HG02973 (cell line): ENCODE measurements around the gene VWA1.
"Not testable (repeated sequence)": the region's sequence is repeated elsewhere in the genome, so short reads cannot be mapped to it uniquely, and the experiment has no call there.

Experiments
- ATAC-seq: cut with Tn5 transposase; IDR thresholded peaks from one replicate; pipeline ENCODE4 v1.9.1; 2021; ENCODE audit warnings: moderate library complexity; ENCODE audit not compliant: unreplicated experiment

The VWA1 gene

DNA sequence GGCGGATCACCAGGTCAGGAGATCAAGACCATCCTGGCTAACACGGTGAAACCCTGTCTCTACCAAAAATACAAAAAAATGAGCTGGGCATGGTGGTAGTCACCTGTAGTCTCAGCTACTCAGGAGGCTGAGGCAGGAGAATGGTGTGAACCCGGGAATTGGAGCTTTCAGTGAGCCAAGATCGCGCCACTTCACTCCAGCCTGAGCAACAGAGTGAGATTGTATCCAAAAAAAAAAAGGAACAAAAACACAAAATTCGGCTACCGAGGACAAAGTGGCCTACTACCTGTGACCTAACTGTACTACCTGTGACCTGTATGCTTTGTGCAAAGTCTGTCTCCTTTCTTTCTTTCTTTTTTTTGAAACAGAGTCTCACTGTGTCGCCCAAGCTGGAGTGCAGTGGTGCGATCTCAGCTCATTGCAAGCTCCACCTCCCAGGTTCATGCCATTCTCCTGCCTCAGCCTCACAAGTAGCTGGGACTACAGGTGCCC is 32.5 kb upstream of the VWA1 start:
- ATAC-seq, result not testable (repeated sequence)

DNA sequence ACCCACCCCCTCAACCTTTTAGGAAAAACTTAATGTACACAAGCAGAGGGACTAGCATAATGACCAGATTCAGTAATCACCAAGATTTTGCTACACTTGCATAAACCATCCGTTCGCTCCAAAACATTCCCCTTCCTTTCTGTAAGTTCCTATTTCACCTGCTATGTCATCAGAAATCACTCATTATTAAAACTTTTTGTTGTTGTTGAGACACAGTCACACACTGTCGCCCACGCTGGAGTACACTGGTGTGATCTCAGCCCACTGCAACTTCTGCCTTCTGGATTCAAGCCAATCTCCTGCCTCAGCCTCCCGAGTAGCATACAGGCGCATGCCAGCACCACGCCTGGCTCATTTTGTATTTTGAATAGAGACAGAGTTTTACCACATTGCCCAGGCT is 31.8 kb upstream of the VWA1 start:
- ATAC-seq, result no peak

DNA sequence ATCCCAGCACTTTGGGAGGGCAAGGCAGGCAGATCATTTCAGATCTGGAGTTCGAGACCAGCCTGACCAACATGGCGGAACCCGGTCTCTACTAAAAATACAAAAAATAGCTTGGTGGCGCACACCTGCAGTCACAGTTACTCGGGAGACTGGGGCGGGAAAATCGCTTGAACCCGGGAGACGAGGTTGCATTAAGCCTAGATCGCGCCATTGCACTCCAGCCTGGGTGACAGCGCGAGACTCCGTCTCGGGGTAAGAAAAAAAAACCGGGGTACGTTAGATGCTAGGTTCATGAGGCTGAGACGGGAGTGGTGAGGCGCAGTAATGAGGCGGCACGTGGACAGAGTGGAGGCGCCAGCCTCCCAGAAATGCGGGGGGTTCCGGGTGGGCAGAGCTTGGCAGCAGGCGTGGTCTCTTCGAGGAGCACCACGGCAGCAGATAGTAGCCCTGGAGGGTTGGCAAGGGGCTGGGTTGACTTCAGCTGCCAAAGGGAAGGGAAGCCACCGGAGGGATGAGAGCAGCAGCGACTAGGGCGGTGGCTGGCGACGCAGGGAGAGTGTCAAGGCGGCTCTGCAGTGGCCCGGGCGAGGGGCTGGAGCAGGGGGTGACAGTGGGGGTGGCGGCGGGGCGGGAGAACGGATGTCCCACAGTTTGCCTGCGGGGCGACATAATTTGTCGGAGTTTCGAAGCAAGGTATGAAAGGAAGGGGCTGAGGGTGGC is 29.2 kb upstream of the VWA1 start:
- ATAC-seq, result no peak

DNA sequence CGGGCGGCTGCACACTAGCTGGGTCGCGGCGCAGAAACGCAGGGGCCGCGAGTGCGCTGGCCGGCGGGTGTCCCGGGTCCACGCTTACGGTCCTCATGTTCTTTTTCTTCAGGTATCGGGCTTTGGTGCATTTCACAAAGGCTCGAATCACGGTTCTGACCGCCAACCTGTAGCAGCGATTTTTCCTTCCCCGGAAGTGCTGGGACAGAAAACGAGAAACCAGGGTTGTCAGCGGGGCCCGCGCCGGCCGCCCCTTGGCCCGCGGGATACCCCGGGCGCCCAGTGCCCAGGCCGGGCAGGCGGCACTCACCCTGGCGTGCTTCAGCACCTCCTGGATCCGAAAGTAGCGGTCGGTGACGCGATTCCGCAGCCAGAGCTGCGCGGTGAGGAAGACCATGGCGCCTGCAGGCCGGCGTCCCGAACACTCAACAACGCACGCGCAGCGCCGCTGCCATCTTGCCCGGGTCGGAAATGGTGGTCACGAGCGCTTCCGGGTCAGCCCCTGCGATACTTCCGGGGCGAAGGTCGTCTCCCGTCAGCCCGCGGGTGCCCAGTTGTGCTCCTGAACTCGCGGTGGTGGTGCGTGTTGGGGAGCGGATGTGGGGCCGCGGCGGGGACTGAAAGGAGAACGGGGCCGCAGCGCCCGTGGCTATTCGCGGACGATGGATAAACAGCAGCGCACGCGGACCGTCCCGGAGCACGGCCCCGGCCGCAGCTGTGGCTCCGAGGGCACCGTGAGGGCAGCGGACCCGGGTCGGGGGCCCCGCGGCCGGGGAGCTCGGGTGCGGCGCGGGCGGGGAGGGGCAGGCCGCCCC is 28.5 kb upstream of the VWA1 start, which contains the start of gene MRPL20:
Gene MRPL20 (minus strand): TSS at position 473 of the 815 bp plus-strand sequence. CDS start 76 bp downstream, at position 397.
- peak; percentile 86 for ATAC-seq

DNA sequence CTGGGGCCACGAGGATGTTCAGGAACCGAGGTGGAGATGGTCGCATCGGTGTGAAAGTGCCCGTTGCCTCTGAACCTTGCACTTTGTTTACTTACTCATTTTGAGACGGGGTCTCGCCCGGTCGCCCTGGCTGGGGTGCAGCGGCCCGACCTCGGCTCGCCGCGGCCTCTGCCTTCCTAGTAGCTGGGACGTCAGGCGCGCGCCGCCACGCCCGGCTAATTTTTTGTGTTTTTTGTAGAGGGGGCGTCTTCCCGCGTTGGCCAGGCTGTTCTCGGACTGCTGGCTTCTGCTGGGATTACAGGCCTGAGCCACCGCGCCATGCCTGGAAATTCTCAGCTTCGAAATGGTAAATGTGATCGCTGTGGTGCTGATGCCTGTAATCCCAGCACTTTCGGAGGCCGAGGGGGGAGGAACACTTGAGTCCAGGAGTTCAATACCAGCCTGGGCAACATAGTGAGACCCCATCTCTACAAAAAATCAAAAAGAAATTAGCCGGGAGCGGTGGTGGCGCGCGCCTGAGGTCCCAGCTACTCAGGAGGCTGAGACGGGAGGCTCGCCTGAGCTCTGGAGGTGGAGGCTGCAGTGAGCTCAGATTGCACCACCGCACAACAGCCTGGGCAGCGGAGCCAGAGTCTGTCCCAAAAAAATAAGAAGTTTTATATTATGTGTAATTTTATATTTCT is 27.7 kb upstream of the VWA1 start:
- ATAC-seq, result no peak

DNA sequence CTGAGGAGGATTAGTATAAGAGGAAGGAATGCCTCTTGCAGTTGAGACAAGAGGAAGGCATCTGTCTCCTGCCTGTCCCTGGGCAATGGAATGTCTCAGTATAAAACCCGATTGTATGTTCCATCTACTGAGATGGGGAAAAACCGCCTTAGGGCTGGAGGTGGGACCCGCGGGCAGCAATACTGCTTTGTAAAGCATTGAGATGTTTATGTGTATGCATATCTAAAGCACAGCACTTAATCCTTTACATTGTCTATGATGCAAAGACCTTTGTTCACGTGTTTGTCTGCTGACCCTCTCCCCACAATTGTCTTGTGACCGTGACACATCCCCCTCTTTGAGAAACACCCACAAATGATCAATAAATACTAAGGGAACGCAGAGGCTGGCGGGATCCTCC is 25.3 kb upstream of the VWA1 start:
- not testable (repeated sequence) for ATAC-seq

DNA sequence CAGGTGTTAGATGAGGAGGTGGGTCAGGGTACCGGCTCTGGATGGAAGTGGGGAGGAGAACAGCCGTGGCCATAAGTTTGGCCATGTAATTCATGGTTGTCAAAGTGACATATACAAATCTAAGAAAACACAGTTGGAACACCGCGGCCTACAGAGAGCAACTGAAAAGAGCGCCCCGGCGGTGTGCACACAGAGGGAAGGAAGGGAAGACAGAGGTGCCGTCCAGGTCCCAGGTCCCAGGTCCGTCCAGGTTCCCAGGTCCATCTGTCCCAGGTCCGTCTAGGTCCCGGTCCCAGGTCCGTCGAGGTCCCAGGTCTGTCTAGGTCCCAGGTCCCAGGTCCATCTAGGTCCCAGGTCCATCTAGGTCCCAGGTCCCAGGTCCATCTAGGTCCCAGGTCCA is 23.9 kb upstream of the VWA1 start:
- ATAC-seq, result no peak

DNA sequence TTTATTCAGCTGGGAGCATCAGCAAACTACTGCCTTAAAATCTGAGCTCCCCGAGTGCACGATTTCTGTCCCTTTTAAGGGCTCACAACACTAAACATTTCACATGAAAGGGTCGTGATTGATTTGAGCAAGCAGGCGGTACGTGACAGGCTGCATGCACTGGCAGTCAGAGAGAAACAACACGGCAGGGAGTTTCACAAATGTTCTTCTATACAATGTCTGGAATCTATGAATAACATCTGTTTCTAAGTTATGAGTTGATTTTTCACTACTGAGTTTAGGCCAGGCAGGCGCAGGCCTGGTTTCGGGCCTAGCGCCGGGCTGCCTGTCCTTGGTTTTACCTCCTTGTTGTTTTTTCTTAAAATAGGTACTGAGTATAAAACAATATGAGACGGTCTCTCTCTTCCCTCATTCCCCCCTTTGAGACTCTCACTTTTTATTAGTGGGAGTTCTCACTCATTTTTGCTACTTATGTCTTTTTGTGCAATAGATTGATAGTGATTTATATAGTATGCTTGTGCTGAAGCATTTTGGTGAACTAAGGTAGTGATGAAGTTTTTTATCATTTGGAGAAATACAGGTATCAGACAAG is 23.1 kb upstream of the VWA1 start:
- ATAC-seq, result not testable (repeated sequence)

DNA sequence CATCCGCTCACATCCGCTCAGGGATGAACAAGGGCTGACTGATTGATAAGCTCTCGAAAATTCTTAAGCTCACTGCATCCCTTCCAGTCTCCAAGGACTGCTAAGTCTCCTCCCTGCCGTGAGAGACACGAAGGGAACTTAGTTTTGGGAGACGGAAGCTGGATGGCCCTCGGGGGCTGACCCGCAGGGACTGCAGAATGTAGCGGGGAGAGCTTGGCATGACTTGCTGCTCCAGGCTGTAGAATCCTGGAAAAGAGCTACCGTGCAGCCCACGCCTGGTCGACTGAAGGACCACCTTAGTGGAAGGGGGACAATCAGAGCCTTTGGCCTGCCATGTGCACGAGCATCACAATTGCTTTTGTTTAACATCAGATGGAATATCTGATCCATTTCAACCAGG is 19.7 kb upstream of the VWA1 start:
- ATAC-seq, result no peak

DNA sequence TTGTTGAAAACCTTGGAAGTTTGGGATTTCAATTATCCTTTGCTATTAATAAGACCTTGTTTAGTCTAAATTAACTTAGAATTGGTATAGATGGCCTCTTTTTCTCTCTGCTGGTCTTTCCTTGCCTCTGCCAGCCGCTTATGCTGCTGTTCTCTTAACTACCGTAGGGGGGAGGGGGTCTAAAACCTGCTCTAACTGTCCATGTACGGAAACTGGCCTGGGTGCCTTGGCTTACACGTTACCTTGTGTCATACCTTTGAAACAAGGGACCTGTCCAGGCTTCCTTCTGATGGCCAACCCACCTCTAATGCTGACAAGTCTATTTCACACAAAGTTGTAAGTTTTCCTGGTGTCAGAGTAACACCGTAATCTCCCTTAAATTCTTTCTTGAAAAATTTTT is 18.1 kb upstream of the VWA1 start:
- ATAC-seq, result not testable (repeated sequence)

DNA sequence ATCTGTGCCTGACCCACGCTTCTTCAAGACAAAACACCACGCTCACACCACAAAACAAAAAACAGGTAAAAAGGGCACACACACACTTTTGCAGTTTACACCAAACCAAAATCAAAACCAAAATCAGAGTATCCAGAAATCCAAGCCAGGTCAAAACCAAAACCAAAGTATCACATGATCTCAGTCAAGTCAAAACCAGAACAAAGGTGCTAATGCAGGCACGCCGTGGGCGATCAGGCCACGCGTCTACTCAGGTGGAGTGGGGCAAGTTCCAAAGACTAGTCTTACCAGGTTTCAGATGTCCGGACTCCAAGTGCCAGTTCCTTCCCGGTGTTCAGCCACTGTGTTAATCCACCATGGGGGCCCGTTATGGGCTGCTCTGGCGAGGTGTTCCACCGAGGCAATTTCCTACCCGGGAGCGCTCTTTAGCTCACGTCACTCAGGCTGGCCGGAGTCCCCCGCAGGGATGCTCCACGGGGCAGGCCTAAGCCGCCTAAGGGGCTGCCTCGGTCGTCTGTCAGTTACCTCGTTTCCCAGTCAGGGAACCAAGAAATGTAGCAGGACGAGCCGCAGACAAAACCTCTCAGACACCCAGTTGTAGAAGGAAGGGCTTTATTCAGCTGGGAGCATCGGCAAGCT is 17.5 kb upstream of the VWA1 start:
- ATAC-seq, result not testable (repeated sequence)

DNA sequence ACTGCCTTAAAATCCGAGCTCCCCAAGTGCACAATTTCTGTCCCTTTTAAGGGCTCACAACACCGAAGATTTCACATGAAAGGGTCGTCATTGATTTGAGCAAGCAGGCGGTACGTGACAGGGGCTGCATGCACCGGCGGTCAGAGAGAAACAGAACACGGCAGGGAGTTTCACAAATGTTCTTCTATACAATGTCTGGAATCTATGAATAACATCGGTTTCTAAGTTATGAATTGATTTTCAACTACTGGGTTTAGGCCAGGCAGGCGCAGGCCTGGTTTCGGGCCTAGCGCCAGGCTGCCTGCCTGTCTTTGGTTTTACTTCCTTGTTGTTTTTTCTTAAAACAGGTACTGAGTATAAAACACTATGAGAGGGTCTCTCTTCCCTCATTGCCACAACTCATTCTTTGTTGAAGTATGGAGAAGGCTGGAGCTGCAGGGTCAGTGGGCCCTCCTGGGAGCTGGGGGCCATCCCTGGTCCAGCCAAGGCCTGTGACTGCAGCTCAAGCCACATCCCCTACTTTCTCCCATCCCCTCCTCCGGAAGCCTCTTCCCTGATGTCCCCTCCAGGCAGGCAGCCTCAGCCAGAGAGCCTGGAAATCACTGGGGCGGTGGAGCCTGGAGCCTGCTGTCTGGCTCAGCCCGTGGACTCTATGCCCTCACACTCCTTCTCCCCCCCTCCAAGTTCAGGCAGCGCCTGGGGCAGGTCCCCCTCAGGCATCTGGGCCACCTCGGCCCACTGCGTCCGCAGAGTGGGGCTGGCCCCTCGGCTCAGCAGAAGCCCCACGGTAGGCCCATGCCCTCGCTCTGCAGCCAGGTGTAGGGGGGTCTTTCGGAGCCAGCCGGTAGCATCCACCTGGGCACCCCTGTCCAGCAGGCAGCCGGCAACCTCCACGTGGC is 16.8 kb upstream of the VWA1 start:
- ATAC-seq, result no peak

DNA sequence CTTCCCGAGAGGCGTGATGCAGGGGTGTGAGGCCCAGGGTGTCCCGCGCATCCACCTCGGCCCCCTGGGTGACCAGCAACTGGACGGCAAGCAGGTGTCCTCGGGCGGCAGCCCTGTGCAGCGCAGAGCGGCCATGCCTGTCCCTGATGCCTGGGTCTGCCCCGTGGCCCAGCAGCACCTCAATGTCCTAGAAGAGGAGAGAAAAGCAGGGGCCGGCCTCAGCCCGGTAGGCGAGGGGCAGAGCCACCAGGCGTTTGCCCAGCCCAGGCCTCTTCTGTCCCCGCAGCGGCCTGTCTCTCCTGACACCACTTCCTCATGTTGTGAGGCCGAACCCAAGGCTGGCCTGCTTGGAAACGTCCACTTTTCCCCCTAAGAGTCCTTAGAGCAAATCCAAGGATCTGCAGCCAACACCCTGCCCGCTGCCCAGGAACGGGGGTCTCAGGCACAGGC is 16.1 kb upstream of the VWA1 start:
- no peak for ATAC-seq

DNA sequence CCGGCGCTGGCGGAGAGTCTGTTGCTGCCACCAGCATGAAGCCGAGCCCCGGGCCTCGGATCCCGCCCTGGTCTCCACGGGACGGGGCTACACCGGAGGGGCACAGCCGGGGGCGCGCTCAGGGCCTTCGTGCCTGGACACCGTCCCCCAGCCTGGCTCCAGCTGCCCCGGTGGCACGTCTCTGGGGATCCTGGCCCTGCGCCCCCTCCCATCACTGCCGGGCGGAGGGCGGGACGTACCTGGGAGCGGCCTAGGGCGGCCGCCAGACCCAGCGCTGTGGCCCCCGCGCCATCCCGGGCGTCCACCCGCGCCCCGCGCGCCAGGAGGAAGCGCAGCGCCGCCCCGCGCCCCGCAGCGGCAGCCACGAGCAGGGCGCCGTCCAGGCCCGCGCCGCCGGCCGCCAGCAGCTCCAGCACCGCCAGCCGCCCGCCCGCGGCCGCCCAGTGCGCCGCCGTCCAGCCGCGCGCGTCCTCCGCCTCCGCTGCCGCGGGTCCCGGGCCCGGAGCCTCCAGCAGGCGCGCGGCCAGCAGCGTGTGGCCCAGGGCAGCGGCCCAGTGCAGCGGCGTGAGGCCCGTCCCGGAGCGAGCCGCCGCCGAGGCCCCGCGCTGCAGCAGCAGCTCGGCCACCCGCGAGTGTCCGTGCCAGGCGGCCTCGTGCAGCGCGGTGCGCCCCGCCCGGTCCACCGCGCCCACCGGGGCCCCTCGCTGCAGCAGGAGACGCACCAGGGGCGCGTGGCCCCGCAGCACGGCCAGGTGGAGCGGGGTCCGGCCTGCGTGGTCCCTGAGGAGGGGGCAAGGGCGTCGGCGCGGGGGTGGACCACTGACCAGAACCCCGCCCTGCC is 15.5 kb upstream of the VWA1 start:
- no peak for ATAC-seq

DNA sequence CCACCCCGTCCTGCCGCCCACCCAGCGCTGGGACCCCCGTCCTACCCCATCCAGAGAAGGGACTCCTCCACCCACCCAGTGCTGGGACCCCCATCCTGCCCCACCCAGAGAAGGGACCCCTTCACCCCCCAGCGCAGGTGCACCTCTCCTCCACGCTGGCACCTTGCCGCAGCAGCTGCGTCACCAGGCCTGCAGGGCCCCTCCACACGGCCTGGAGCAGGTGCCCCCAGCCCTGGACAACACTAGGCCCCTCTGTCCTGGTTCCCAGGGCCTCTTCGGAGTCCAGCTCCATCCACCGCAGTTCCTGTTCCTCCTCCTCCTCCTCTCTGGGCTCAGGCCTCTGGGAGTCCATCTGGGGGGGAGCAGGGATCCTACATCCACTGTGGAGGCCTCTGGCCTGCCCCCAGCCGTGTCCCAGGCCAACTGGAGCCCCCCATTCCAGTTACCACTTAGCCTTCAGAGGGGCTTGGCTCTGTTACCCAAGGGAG is 14.8 kb upstream of the VWA1 start:
- ATAC-seq, result no peak

DNA sequence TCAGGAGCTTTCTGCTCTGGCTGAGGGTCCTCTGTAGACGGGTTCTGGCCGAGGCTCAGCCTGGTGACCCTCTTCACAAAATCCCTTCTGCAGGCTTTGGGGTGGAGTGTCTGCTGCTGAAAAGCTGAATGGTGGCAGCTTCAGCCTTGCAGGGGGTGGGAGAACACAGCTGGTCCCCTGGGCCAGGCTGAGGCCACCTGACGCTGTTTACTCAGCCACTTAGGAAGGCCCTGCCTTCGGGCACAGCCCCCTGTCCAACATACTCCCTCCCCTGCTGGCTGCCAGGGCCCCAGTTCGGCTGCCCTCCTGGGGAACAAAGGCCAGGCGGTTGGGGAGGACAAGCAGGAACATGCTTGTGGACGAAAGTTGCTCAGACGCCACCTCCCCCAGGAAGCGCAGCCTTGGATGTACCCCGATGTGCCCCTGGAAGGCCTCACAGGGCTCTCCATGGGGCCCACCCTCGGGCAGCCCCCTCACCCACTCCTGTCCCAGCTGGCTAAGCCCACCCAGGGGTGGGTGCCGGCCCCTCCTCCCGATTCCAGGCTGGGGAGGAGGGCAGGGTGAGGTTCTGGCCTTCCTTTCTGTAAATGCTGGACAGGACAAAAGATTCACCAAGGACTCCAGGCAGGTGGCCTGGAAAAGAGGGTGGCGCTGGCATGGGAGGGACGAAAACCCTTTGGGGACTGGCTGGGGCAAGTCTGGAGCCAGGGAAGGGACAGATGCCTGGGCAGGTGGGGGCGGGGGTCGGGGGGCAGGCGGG is 14.2 kb upstream of the VWA1 start, which contains the start of gene ANKRD65:
Gene ANKRD65 (minus strand): TSS at position 130 of the 760 bp plus-strand sequence. CDS start 271 bp downstream, outside the sequence.
- no peak for ATAC-seq

DNA sequence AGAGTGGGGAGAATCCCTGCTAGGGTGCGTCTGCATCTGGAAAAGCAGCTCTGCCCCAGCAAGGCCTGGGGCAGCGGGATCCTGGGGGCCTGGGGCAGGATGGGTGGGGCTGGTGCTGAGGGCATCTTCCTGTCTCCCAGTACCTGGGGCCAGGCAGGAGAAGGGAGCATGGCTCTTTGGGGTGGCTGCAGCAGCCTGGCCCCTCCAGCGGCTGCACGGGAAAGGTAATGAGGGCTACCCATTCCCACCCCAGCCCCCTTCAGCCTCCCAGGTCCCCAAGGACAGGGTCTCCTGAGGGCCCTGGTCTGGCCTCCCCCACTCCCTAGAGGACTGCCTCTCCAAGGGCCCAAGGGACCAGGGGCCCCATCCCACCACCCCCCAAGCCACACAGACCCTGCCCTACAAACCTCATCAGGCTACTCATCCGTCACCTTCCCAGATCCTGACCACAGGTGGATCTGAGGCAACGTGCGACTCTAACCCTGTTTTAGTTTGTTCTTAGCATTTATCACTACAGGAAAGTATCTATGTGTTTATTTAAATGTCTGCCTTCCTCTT is 13.5 kb upstream of the VWA1 start:
- no peak for ATAC-seq
